Measurements from ENCODE around the gene NINJ1. TPM values are rescaled to one million over a fixed set of nuclear protein-coding genes. Genes with fewer than 3 reads are reported as not detected.

Gene NINJ1
- total and polyA plus RNA-seq, 12 donors = 35.5 to 77.1 (median 41.3) TPM

DNA sequence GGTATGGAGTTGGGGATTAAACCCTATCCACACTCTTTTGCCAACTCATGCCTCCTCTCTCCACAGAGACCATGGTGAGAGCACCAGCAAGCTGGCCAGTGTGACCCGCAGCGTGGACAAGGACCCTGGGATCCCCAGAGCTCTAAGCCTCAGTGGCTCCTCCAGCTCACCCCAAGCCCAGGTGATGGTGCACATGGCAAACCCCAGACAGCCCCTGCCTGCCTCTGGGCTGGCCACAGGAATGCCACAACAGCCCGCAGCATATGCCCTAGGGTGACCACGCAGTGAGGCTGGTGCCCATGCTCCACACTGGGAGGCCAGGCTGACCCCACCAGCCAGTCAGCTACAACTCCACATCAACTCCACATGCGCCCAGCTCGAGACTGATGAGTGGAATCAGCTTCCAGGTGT lies 49.6 kb downstream of the NINJ1 start:
- DNase-seq = no peak
- TF ChIP-seq, protein P1, sequence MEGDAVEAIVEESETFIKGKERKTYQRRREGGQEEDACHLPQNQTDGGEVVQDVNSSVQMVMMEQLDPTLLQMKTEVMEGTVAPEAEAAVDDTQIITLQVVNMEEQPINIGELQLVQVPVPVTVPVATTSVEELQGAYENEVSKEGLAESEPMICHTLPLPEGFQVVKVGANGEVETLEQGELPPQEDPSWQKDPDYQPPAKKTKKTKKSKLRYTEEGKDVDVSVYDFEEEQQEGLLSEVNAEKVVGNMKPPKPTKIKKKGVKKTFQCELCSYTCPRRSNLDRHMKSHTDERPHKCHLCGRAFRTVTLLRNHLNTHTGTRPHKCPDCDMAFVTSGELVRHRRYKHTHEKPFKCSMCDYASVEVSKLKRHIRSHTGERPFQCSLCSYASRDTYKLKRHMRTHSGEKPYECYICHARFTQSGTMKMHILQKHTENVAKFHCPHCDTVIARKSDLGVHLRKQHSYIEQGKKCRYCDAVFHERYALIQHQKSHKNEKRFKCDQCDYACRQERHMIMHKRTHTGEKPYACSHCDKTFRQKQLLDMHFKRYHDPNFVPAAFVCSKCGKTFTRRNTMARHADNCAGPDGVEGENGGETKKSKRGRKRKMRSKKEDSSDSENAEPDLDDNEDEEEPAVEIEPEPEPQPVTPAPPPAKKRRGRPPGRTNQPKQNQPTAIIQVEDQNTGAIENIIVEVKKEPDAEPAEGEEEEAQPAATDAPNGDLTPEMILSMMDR (IDR thresholded peaks at IDR 0.05) = no peak
- 97% methylated on average over 6 of the region's 6 CpGs for WGBS, 2 donors
- no peaks in the 10 kb centered on the region for H3K9me3 ChIP-seq
- H3K27ac ChIP-seq = no peak overlapping the region
- H3K27me3 ChIP-seq = peaks cover 0 to 4% (median 0%) of the 10 kb centered on the region in 7 donors
- H3K4me3 ChIP-seq = no peak overlapping the region
- ATAC-seq = no peak
- intact Hi-C loops (cut with DNase I) = no loop called here
- H3K4me1 ChIP-seq = peaks cover 0 to 12% (median 0%) of the 10 kb centered on the region in 9 donors
- H3K36me3 ChIP-seq = peaks cover 0 to 9% (median 0%) of the 10 kb centered on the region in 9 donors

GRCh38 chr9:93083592-93084470 lies 50.2 kb downstream of the NINJ1 start:
- no peak for DNase-seq
- H3K27ac ChIP-seq = no peak overlapping the region
- H3K27me3 ChIP-seq = peaks cover 0 to 4% (median 0%) of the 10 kb centered on the region in 7 donors
- peaks cover 0 to 12% (median 0%) of the 10 kb centered on the region in 9 donors for H3K4me1 ChIP-seq
- no peaks in the 10 kb centered on the region for H3K9me3 ChIP-seq
- peaks cover 0 to 15% (median 0%) of the 10 kb centered on the region in 9 donors for H3K36me3 ChIP-seq
- TF ChIP-seq, protein P1 (IDR thresholded peaks at IDR 0.05) = no peak
- WGBS, 2 donors = 88 to 91% methylated on average over 8 of the region's 8 CpGs
- ATAC-seq = peak in 1 of 8 donors; percentile 9
- intact Hi-C loops (cut with DNase I) = no loop called here
- no peak overlapping the region for H3K4me3 ChIP-seq

- TF ChIP-seq, protein P1 (IDR thresholded peaks at IDR 0.05) = no peak
- intact Hi-C loops (cut with DNase I) = no loop called here
- peak overlapping the region in 1 of 10 donors; percentile 11 for H3K27ac ChIP-seq
- peaks cover 0 to 12% (median 0%) of the 10 kb centered on the region in 9 donors for H3K4me1 ChIP-seq
- H3K27me3 ChIP-seq = peaks cover 0 to 4% (median 0%) of the 10 kb centered on the region in 7 donors
- H3K36me3 ChIP-seq = peaks cover 0 to 15% (median 0%) of the 10 kb centered on the region in 9 donors
- no peak overlapping the region for H3K4me3 ChIP-seq
- DNase-seq (no peak), ATAC-seq (peak in 1 of 8 donors; percentile 20)
- H3K9me3 ChIP-seq = no peaks in the 10 kb centered on the region
- WGBS, 2 donors = 62 to 69% methylated on average over 18 of the region's 18 CpGs
Observed at GRCh38 chr9:93082841-93083411, 51.1 kb downstream of the NINJ1 start.

DNA sequence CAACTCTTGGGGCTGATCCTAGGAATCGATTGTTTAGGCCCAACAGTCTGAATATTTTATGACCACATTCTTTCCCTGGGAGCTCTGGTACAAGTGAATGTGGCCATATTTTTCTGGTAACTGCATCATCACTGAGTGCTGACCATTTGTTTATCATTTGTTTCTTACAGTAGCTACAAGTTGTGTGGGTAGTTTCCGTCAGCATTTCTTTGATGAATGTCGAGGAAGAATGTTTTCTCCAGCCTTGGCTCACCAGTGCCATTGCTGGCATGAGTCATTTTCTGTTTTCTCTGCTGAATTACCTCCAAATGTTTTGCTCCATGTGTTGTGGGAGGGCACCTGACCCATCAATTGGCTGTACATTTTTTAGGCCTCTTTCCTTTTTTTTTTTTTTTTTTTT lies 52.1 kb downstream of the NINJ1 start:
- peaks cover 0 to 4% (median 0%) of the 10 kb centered on the region in 7 donors for H3K27me3 ChIP-seq
- intact Hi-C loops (cut with DNase I) = no loop called here

More for the DNA sequence above, 52.1 kb downstream of the NINJ1 start:
- DNase-seq (no peak), ATAC-seq (no peak)
- Histone ChIP-seq H3K4me3 (no peak overlapping the region), H3K9me3 (no peaks in the 10 kb centered on the region), H3K36me3 (peaks cover 0 to 15% (median 0%) of the 10 kb centered on the region in 9 donors), H3K27ac (no peak overlapping the region), H3K4me1 (peaks cover 0 to 12% (median 0%) of the 10 kb centered on the region in 9 donors)
- 90 to 93% methylated on average over 3 of the region's 3 CpGs for WGBS, 2 donors
- TF ChIP-seq, protein P1 (IDR thresholded peaks at IDR 0.05) = no peak

Measured in heart right ventricle (tissue), 16 donors.